Stimulated activated CD8-positive, alpha-beta memory T cell treated with anti-CD3 and anti-CD28 coated beads, Interleukin-4, amount 100 ng/mL, for 48 hours (primary cell): ENCODE data around the gene FAM217B.

Source experiments
- DNase-seq: peaks from one replicate; pipeline ENCODE4 v3.0.0-alpha.2; 2020

FAM217B gene

GRCh38 chr20:59940129-59940955, at the start of gene FAM217B, which contains the start of gene PPP1R3D:
FAM217B (plus strand) TSS chr20:59940389; CDS start chr20:59943944, 3,555 bp downstream.
PPP1R3D (minus strand) TSS chr20:59940305; CDS start chr20:59939931, 374 bp downstream.
- peak; percentile 94 for DNase-seq

GRCh38 chr20:59891581-59891980, 48.6 kb upstream of the FAM217B start:
- DNase-seq = no peak

- DNase-seq = no peak
Measured at GRCh38 chr20:59895908-59896307, 44.3 kb upstream of the FAM217B start.

GRCh38 chr20:59902470-59902869, 37.7 kb upstream of the FAM217B start:
- DNase-seq = no peak

- no peak for DNase-seq
Measured at GRCh38 chr20:59903621-59904020, 36.6 kb upstream of the FAM217B start.

GRCh38 chr20:59908855-59909254, 31.3 kb upstream of the FAM217B start:
- DNase-seq = no peak

- DNase-seq = no peak
Measured at GRCh38 chr20:59911041-59911440, 29.1 kb upstream of the FAM217B start.

- DNase-seq = no peak
Measured at GRCh38 chr20:59912609-59913008, 27.6 kb upstream of the FAM217B start.

GRCh38 chr20:59920944-59921343, 19.2 kb upstream of the FAM217B start:
- no peak for DNase-seq

- no peak for DNase-seq
Measured at GRCh38 chr20:59923514-59923913, 16.7 kb upstream of the FAM217B start.

GRCh38 chr20:59925359-59925758, 14.8 kb upstream of the FAM217B start:
- DNase-seq = no peak

GRCh38 chr20:59925899-59926298, 14.3 kb upstream of the FAM217B start:
- no peak for DNase-seq

- no peak for DNase-seq
Measured at GRCh38 chr20:59931511-59932312, 8.5 kb upstream of the FAM217B start.

- no peak for DNase-seq
Measured at GRCh38 chr20:59932616-59933295, 7.4 kb upstream of the FAM217B start.

GRCh38 chr20:59933296-59933848, 6.8 kb upstream of the FAM217B start, which contains the start of gene SYCP2:
SYCP2 (minus strand) TSS chr20:59933637; CDS start chr20:59922413, 11,224 bp downstream.
- DNase-seq = peak; percentile 72

GRCh38 chr20:59933849-59934585, 6.2 kb upstream of the FAM217B start:
- DNase-seq = peak; percentile 87

GRCh38 chr20:59935457-59936185, 4.6 kb upstream of the FAM217B start:
- no peak for DNase-seq

GRCh38 chr20:59936409-59936808, 3.8 kb upstream of the FAM217B start:
- no peak for DNase-seq

- no peak for DNase-seq
Measured at GRCh38 chr20:59937150-59937549, 3.0 kb upstream of the FAM217B start.

GRCh38 chr20:59938221-59938620, 2.0 kb upstream of the FAM217B start:
- no peak for DNase-seq

GRCh38 chr20:59938696-59939051, 1.5 kb upstream of the FAM217B start:
- no peak for DNase-seq
